ENCODE measurements around the gene SGTA.

- TF ChIP-seq THAP7 (CRISPR knock-in tag; IDR thresholded peaks at IDR 0.05) (no peak), ZNF23 (CRISPR knock-in tag; IDR thresholded peaks at IDR 0.05) (no peak), POLR2AphosphoS5 (IDR thresholded peaks at IDR 0.05; ENCODE audit: control insufficient read depth, insufficient read depth, low read depth, low read length) (no peak), ZNF431 (CRISPR knock-in tag; IDR thresholded peaks at IDR 0.05) (no peak), FOS (IDR thresholded peaks at IDR 0.05; ENCODE audit: extremely low read depth, insufficient read length) (no peak), POLR2A (conservative IDR thresholded peaks at IDR 0.05) (no peak)
Measured at GRCh38 chr19:2751438-2751830, 31.6 kb downstream of the SGTA start.

Measured in K562 (cell line).